Osteocyte (in vitro differentiated cells): ENCODE measurements around the gene ZNF397. TPM values are rescaled to one million over a fixed set of nuclear protein-coding genes. Genes with fewer than 3 reads are reported as not detected.

Experiments
- DNase-seq: peaks from one replicate; pipeline ENCODE4 v3.0.0; 2021; ENCODE audit warnings: mixed read lengths; ENCODE audit not compliant: unreplicated experiment; ENCODE audit errors: extremely low spot score
- H3K27ac Mint-ChIP-seq: one replicate; pipeline ENCODE4 v1.8.0; 2021; ENCODE audit warnings: mild to moderate bottlenecking, mixed read lengths; ENCODE audit not compliant: unreplicated experiment
- H3K27me3 Mint-ChIP-seq: one replicate; pipeline ENCODE4 v1.8.0; 2021; ENCODE audit warnings: mixed read lengths; ENCODE audit not compliant: unreplicated experiment
- H3K36me3 Mint-ChIP-seq: one replicate; pipeline ENCODE4 v1.8.0; 2021; ENCODE audit warnings: mixed read lengths; ENCODE audit not compliant: unreplicated experiment
- H3K4me1 Mint-ChIP-seq: one replicate; pipeline ENCODE4 v1.8.0; 2021; ENCODE audit warnings: mixed read lengths; ENCODE audit not compliant: unreplicated experiment
- H3K4me3 Mint-ChIP-seq: one replicate; pipeline ENCODE4 v1.8.0; 2021; ENCODE audit warnings: mild to moderate bottlenecking, moderate library complexity, mixed read lengths; ENCODE audit not compliant: unreplicated experiment
- H3K9me3 Mint-ChIP-seq: one replicate; pipeline ENCODE4 v1.8.0; 2021; ENCODE audit warnings: mixed read lengths; ENCODE audit not compliant: unreplicated experiment
- total RNA-seq: library from RNA; stranded (reverse); gene quantifications from 2 replicates; pipeline ENCODE4 v1.2.1, GENCODE V29; 2021
- TF ChIP-seq, protein P1 (sequence below): fragments of 200-600 bp; sonication (generic); IDR thresholded peaks from 2 replicates; pipeline ENCODE4 v1.5.0; 2021; ENCODE audit warnings: antibody characterized with exemption, mild to moderate bottlenecking, moderate library complexity

ZNF397 gene
- total RNA-seq, 1 donor from 2014 or later: 23.9 TPM

DNA sequence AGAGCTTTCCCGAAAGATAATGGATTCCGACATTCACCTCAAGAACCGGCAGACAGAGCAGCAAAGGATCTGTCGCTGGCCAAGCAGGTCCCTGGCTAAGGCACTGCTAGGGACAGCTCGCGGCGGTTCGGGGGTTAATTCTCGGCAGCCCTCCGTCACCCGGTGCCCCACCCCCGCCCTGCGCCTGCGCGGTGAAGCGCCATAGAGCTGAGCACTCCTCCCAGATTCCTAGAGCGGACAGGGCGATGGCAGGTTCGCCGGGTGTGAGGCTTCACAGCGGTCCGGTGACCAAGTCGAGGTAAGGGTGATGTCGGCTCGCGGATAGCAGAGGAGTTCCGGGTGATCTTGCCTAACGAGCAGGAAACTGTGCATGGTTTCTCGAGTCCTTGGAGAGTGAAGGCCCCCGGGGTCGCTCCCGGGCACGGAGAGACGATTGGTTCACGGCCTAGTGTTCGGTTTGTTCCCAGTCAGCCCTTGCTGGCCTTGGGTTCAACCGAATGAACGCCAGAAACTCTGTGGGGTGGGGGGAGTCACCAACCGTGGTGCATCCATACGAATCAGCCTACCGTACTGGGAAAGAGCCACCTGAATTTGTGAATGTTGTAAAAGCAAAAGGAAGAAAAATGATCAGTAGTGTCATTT, 49.4 kb downstream of the ZNF397 start, which contains the start of gene ZSCAN30:
ZSCAN30 (minus strand) TSS at position 136 of the 642 bp plus-strand sequence. CDS start 25,877 bp downstream, outside the sequence.
- peak; percentile 97 for DNase-seq
- Mint-ChIP-seq H3K9me3 (peaks cover 25% of the 10 kb centered on the region), H3K4me3 (peak within 1 kb of the TSS; percentile 93), H3K36me3 (peaks cover 30% of the 10 kb centered on the region), H3K4me1 (peaks cover 30% of the 10 kb centered on the region), H3K27me3 (no peaks in the 10 kb centered on the region), H3K27ac (peak within 1 kb of the TSS; percentile 96)
- TF ChIP-seq, protein P1, sequence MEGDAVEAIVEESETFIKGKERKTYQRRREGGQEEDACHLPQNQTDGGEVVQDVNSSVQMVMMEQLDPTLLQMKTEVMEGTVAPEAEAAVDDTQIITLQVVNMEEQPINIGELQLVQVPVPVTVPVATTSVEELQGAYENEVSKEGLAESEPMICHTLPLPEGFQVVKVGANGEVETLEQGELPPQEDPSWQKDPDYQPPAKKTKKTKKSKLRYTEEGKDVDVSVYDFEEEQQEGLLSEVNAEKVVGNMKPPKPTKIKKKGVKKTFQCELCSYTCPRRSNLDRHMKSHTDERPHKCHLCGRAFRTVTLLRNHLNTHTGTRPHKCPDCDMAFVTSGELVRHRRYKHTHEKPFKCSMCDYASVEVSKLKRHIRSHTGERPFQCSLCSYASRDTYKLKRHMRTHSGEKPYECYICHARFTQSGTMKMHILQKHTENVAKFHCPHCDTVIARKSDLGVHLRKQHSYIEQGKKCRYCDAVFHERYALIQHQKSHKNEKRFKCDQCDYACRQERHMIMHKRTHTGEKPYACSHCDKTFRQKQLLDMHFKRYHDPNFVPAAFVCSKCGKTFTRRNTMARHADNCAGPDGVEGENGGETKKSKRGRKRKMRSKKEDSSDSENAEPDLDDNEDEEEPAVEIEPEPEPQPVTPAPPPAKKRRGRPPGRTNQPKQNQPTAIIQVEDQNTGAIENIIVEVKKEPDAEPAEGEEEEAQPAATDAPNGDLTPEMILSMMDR: no peak

DNA sequence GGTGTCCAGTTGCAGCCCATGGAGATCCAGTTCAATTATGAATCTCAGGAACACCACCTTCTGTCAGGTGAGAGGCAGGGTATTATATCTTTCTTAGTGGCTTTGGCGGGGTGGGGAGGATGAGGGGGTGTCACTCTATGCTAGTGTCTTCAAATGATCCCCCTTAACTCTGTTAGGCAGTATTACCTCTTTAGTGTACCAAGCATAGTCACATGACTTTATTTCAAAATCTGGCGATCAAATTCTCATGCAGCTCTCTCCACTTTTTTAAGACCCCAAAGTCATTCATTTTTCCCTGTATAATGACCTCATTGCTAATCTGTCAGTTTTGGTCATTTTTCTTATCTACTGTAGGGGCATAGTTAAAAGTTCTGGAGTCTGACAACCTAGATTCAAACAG, 50.3 kb downstream of the ZNF397 start:
- TF ChIP-seq, protein P1: no peak
- Mint-ChIP-seq H3K4me1 (peaks cover 30% of the 10 kb centered on the region), H3K27ac (peak overlapping the region; percentile 96), H3K36me3 (peaks cover 33% of the 10 kb centered on the region), H3K9me3 (peaks cover 20% of the 10 kb centered on the region), H3K4me3 (peak overlapping the region; percentile 93), H3K27me3 (no peaks in the 10 kb centered on the region)
- no peak for DNase-seq

DNA sequence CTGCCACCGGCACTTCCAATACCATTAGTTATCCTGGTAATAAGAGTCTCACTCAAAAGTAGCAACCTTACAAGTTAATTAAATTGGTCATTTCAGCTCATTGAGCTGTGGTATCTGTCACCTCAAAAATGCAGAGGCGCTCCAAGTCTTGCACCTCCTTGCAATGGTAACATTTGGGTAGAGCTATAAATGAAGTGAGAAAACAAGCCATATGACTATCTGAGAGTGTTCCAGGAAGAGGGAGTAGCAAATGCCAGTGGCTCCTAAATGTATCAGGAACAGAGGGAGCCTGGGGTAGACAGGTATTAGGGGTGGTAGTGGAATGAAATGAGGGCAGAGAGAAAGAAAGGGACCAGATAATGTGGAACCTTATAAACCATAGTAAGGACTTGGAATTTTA, 55.2 kb downstream of the ZNF397 start:
- Mint-ChIP-seq H3K4me3 (no peak overlapping the region), H3K4me1 (peaks cover 12% of the 10 kb centered on the region), H3K27ac (no peak overlapping the region), H3K27me3 (no peaks in the 10 kb centered on the region), H3K9me3 (peaks cover 34% of the 10 kb centered on the region), H3K36me3 (peaks cover 63% of the 10 kb centered on the region)
- TF ChIP-seq, protein P1: no peak
- DNase-seq: no peak

DNA sequence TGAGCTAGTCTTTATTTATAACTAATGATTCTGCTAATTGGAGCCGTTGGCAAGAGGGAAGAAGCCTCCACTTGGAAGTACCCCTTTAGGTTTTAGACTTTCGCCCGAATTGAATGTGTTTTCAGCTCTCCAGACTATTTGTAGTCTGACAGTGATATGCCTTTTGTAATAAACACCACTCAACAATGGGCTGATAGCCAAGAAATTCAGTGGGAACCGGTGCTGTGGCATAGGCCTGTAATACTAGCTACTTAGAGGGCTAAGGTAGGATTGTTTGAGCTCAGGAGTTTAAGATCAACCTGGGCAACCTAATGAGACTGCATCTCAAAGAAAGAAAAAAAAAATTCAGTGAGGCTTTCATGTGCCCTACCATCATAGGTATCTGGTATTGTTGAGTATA, 62.8 kb downstream of the ZNF397 start:
- no peak for DNase-seq
- no peaks in the 10 kb centered on the region for H3K27me3 Mint-ChIP-seq
- peaks cover 90% of the 10 kb centered on the region for H3K36me3 Mint-ChIP-seq
- TF ChIP-seq, protein P1: no peak
- H3K27ac Mint-ChIP-seq: no peak overlapping the region
- peaks cover 62% of the 10 kb centered on the region for H3K9me3 Mint-ChIP-seq
- H3K4me1 Mint-ChIP-seq: no peaks in the 10 kb centered on the region
- H3K4me3 Mint-ChIP-seq: no peak overlapping the region

DNA sequence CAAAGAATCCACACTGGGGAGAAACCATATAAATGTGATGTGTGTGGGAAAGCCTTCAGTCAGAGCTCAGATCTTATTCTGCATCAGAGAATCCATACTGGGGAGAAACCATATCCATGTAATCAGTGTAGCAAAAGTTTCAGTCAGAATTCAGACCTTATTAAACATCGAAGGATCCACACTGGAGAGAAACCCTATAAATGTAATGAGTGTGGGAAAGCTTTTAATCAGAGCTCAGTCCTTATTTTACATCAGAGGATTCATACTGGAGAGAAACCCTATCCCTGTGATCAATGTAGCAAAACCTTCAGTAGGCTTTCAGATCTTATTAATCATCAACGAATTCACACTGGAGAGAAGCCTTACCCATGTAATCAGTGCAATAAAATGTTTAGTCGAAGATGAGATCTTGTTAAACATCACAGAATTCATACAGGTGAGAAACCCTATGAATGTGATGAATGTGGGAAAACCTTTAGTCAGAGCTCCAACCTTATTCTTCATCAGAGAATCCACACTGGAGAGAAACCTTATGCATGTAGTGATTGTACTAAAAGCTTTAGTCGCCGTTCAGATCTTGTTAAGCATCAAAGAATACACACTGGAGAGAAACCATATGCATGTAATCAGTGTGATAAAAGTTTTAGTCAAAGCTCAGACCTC, 65.9 kb downstream of the ZNF397 start:
- no peak overlapping the region for H3K27ac Mint-ChIP-seq
- TF ChIP-seq, protein P1: no peak
- H3K4me3 Mint-ChIP-seq: no peak overlapping the region
- DNase-seq: no peak
- H3K27me3 Mint-ChIP-seq: no peaks in the 10 kb centered on the region
- H3K9me3 Mint-ChIP-seq: peaks cover 57% of the 10 kb centered on the region
- no peaks in the 10 kb centered on the region for H3K4me1 Mint-ChIP-seq
- peaks cover 68% of the 10 kb centered on the region for H3K36me3 Mint-ChIP-seq
